Skeletal muscle cell (primary cell): ENCODE data around the gene TUBB.

Experiments
- DNase-seq: peaks from one replicate; pipeline ENCODE4 v3.0.0-alpha.2; 2010; ENCODE audit warnings: low read depth
- H3K4me3 ChIP-seq: 2 replicates; pipeline ENCODE4 v1.5.1; 2011; ENCODE audit warnings: low read depth, mild to moderate bottlenecking, control low read depth, low read length, moderate library complexity

Gene TUBB

GRCh38 chr6:30769853-30770524, 49.8 kb downstream of the TUBB start:
- no peak overlapping the region for H3K4me3 ChIP-seq
- no peak for DNase-seq

GRCh38 chr6:30770592-30770991, 50.4 kb downstream of the TUBB start:
- H3K4me3 ChIP-seq, result no peak overlapping the region
- DNase-seq, result no peak

DNA sequence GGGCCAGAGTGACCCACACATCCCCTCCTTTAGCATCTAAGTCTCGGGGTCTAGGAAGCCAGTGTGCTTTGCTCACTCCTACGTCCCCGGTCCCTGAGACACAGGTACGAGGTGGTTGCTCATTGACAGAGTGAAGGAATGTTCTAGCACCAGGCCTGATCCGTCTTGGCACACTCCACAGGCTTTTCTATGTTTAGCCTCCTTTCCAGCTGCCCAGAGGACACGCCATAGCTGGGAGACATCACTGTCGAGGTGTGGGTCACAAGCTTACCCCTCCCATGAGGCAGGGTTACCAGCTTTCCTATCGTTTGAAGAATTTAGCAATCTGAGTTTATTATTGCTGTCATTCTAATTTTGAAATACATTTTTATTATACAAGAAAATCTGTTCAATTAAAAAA, 54.5 kb downstream of the TUBB start:
- no peak for DNase-seq
- H3K4me3 ChIP-seq, result no peak overlapping the region
